Measurements from ENCODE around the gene SRGAP2C. TPM values are rescaled to one million over a fixed set of nuclear protein-coding genes. Genes with fewer than 3 reads are reported as not detected.
"Not testable (repeated sequence)": the region's sequence is repeated elsewhere in the genome, so short reads cannot be mapped to it uniquely, and the experiment has no call there.

Gene SRGAP2C
- polyA plus RNA-seq, 3 donors = 1.8 to 7.5 (median 2.8) TPM

GRCh38 chr1:121423956-121424355, 239.2 kb downstream of the SRGAP2C start:
- not testable (repeated sequence) for H3K27ac ChIP-seq (ENCODE audit: low read depth, low read length)
- WGBS, 3 donors = 82 to 92% (median 91%) methylated on average over 2 of the region's 2 CpGs

- 78 to 88% (median 85%) methylated on average over 2 of the region's 2 CpGs for WGBS, 3 donors
- not testable (repeated sequence) for H3K27ac ChIP-seq (ENCODE audit: low read depth, low read length)
Observed at GRCh38 chr1:121433517-121433916, 248.7 kb downstream of the SRGAP2C start.

GRCh38 chr1:121438862-121439261, 254.1 kb downstream of the SRGAP2C start:
- not testable (repeated sequence) for H3K27ac ChIP-seq (ENCODE audit: low read depth, low read length)
- 77 to 91% (median 89%) methylated on average over 3 of the region's 3 CpGs for WGBS, 3 donors

GRCh38 chr1:121440993-121441392, 256.2 kb downstream of the SRGAP2C start:
- WGBS, 3 donors = 93 to 97% (median 96%) methylated on average over 4 of the region's 4 CpGs
- no peak overlapping the region for H3K27ac ChIP-seq (ENCODE audit: low read depth, low read length)

Other genes starting within 250 kb of the SRGAP2C start
- under 1 TPM; 0.08 to 0.45 (median 0.30) TPM for gene FAM72B, start 635 bp upstream of the SRGAP2C start, polyA plus RNA-seq